Stimulated activated CD8-positive, alpha-beta memory T cell treated with anti-CD3 and anti-CD28 coated beads, Interleukin-2, amount 100 ng/mL, for 48 hours (primary cell): ENCODE data around the gene KRTAP4-7.
"Not testable (repeated sequence)": the region's sequence is repeated elsewhere in the genome, so short reads cannot be mapped to it uniquely, and the experiment has no call there.

Experiments
- DNase-seq, 2 donors: peaks; one replicate each; pipeline ENCODE4 v3.0.0-alpha.2; 2020; ENCODE audit warnings: low read depth in 2 of 2

KRTAP4-7 gene

DNA sequence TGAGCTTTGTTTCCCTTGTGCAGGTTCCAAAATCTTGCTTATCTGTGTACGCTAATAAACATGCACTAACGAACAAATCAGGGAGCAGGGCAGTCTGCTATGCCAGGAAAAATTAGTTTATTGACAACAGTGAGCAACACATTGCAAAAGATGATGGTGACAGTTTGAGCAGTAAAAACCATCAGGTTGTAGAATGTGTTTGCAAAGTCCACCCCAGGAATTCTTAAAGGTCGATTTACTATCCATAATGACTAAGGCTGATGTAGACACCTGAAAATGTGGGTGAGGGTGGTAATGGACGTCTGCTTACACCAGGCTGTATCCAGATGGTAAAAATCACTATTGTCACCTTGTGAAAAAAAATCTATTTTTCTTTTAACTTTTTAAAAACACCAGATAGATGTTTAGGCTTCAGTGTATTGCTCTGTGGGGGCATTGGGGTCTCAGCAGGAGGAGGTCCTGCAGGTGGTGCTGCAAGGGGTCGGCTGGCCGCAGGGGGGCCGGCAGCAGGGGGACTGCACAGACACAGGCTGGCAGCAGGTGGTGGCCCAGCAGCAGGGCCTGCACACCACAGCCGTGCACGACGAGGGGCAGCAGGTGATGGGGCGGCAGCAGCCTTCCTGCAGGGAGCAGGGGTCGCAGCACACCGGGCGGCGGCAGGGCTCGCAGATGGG is 18.8 kb upstream of the KRTAP4-7 start:
- DNase-seq: not testable (repeated sequence)

DNA sequence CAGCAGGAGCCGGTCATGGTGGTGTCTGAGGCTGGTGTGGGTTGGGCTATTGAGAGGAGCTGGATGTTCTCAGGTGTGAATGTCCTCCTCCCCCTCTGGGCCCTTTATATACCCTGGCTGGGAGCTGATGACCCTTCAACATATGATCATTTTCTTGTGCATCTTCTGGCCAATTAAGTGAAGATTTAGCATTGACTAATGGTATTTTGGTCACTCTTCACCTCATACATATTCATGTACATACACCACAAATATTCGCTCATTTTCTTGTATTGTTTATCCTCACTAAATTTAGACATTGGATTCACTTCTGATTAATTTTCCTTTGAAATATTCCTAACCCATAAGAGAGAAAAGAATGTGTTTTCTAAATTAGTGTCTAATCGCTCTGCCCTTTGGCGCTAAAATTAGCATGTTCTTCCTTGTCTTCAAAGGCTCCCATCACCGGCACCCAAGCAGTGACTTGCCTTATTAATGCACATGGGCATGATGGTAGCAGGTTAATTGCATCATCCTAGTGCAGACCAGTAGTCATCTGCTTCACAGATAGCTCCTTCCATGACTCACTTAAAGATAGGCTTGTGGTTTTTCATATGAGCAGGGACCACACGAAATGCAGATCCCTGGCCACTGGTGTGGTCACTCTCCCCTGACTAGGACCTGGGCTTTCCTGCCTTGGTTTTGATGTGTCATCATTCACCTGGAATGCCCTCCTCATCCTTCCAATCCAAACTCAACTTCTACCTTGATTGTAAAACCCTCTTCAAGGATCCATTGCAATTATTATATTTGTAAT is 17.9 kb upstream of the KRTAP4-7 start, which contains the start of gene KRTAP2-4:
Gene KRTAP2-4 (minus strand): TSS at position 51 of the 796 bp plus-strand sequence. CDS start 34 bp downstream, at position 17.
- no peak for DNase-seq

DNA sequence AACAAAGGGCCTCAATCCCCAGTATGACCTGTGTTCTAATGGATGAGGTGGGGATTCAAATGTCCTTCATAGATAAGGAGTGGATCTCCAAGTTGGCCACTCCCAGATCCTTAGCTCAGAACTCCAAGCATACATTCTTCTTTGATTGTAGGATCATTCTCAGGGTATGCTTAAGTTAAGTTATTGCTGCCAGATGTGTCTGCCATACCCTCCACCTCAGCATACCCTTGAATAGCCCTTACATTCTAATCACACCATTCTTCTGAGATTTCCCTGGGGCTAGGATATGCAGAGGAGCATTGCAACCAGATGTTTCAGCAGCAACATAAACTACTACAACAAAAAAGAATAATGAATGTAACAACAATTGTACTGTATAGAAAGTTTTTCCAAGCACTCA is 16.7 kb upstream of the KRTAP4-7 start:
- DNase-seq: no peak

DNA sequence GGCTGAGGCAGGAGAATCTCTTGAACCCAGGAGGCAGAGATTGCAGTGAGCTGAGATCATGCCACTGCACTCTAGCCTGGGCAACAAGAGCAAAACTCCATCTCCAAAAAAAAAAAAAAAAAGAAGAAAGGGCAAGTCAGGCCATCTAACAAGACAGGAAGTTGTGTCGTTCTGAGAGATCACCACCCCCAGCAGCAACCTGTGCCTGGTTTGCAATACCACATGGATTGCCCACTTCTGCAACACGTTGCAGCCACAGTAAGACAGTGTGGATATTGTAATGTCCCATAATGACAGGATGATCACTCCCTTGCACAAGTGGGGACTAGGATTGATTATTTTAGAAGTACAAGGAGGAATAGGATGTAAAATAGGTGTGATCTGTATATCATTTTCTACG is 14.9 kb upstream of the KRTAP4-7 start:
- DNase-seq: no peak

DNA sequence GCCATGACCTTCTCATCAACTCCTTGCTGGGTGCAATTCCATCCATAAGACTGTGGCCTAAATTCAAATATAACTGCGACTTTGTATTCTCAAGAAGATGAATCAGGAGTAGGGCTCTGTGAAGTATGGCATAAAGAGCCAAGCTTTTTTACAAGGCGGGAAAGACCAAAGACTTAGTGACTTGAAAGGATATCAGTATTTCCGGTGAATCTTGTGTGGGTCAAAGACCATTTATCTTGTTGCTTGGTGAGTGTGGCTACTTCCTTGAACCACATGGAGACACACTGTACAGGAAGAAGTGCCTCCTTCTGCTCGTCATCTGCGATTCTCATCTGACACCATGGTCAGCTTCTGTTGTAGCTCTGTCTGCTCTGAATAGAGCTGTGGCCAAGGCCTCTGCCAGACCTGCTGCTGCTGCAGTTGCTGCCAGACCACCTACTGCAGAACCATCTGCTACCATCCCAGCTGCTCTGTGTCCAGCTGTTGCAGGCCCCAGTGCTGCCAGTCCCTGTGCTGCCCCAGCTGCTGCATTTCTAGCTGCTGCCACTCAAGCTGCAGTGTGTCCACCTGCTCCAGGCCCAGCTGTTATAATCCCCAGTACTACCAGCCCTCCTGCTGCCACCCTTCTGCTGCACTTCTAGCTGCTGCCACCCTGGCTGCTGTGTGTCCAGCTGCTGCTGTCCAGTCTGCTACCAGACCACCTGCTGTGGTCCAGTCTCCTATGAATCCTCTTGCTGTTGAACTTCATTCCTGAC is 12.2 kb upstream of the KRTAP4-7 start:
- DNase-seq: no peak

DNA sequence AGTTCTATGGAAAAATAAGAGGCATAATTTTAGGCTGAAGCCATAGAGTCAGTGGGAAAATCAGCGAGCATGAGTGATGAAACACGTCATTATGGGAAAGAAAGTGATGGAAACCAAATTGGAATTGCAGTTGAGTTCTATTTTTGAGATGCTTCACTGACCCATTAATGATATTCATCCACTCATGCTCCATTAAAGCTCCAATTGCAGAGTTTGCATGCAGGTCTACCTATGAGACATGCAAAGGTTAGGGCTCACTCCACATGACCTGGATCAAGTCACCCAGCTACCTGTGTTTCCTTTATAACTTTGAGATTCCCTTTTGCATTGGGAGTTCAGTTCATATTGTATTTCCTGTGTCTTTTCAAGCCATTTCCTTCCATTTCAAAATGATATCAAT is 10.3 kb upstream of the KRTAP4-7 start:
- no peak for DNase-seq

DNA sequence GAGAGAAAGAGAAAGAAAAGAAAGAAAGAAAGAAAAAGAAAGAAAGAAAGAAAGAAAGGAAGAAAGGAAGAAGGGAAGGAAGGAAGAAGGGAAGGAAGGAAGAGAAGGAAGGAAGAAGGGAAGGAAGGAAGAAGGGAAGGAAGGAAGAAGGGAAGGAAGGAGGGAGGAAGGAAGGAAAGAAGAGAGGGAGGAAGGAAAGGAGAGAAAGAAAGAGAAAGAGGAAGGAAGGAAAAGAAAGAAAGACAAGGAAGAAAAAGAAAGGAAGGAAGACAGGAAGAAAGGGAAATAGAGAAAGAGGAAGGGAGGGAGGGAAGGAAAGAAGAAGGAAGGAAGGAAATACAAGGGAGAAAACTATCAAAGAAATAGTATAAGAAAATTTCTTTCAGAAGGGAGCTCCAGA is 7.2 kb upstream of the KRTAP4-7 start:
- DNase-seq: no peak

DNA sequence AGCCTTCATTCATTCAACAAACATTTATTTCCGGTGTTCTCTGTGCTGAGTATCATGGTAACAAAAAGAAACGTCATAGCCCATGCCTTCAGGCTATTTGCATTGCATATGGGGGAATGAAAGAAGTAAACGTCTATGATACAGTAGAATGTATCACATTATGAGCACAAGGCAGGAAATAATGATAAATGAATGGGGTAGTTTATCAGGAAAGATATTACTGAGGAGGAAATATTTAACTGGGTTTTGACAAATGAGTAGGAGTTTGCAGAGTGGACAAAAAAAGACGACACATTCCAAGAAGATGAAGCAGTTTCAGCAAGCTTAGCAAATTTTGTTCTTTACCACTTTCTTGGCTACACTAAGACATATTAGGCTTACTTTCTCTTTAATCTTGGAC is 1.3 kb upstream of the KRTAP4-7 start:
- DNase-seq: no peak

DNA sequence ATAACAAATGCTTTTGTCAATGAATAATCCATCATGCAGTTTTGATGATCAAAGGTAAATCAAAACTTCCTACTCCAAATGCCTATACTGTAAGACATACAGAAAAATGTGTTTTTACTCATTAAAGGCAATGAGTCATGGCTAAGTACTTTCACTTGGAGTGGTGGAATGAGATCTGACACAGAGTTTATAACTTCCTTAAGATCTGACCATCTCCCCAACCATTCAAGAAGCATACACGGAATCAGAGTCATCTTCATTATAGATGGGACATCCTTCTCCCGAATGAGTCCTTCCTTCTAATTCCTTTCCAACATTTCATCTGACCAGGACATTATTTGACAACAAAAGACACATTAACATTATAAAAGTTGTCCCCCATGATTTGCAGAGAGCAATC is 523 bp upstream of the KRTAP4-7 start:
- not testable (repeated sequence) for DNase-seq

DNA sequence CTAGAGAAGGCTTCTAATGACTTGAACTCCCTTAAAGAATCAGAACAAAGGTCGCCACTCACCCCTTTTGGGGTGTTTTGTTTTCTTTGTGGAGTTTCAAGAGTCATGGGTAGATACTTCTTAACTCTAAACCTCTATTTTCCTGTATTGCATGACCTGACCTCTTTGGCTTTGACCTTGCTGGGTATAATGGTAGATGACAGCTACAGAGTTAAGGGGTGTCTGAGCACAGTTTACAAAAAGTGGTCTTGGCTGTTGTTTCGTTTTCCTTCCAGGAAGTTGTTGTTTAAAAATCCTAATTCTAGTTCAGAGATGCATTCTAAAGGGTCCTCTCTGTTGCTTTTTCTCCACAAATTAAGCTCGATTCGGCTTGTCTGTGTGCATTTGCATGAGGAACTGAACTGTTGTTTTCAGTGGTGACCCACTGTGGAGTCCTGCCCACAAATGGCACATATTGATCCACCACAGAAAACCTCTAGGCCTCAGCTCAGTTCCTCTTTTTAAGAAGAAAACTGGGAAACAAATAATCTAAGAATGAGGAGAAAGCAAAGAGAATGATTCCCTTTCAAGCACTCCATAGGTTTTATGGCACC is 4.9 kb downstream of the KRTAP4-7 start:
- DNase-seq: not testable (repeated sequence)

DNA sequence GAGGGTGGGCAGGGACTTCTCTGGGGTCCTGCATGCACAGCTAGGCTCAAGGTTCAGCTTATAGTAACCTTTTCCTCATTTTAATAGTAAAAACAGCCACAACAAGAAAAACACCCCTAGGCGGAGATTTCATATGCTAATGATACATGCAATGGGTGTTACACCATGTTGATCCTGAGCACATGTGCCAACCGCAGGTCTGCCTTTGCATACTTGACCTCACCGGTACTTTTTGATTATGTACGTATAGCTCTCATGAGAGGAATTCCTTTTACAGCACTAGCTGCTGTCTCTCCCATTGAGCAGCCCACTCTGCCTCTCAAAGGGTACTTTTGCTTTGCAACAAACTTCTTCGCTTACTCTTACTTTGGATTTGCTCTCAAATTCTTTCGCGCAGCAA is 12.1 kb downstream of the KRTAP4-7 start:
- DNase-seq: no peak

DNA sequence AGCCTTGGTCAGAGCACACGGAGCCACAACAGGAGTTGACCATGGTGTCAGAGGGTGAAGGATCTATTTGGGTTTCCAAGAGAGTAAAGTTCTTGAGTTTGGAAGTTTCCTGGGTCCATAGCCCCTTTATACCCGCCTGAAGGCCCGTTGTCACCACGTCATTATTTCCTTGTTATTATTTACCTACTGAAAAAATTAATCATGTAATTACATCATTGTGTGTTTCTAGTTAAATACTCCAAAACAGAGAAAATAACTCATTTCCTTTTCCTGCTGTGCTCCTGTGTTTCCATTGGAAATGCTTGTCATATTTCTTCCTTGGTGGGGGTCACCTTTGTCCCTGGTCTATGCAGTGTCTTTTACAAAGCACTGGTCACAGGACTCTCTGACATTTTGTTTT is 14.1 kb downstream of the KRTAP4-7 start, which contains the start of gene KRTAP4-8:
Gene KRTAP4-8 (minus strand): TSS at position 101 of the 400 bp plus-strand sequence. CDS start 58 bp downstream, at position 43.
- DNase-seq: no peak

DNA sequence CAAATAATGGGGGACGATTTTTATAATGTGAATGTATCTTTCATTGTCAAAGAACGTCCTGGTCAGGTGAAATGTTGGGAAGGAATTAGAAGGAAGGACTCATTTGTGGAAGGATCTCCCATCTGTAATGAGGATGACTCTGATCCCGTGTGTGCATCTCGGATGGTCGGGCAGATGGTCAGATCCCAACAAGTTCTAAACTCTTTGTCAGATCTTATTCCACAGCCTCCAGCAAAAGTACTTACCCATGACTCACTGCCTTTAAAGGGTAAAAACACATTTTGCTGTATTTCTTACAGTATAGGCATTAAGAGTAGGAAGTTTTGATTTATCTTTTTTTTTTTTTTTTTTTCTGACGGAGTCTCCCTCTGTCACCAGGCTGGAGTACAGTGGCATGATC is 14.5 kb downstream of the KRTAP4-7 start:
- no peak for DNase-seq

DNA sequence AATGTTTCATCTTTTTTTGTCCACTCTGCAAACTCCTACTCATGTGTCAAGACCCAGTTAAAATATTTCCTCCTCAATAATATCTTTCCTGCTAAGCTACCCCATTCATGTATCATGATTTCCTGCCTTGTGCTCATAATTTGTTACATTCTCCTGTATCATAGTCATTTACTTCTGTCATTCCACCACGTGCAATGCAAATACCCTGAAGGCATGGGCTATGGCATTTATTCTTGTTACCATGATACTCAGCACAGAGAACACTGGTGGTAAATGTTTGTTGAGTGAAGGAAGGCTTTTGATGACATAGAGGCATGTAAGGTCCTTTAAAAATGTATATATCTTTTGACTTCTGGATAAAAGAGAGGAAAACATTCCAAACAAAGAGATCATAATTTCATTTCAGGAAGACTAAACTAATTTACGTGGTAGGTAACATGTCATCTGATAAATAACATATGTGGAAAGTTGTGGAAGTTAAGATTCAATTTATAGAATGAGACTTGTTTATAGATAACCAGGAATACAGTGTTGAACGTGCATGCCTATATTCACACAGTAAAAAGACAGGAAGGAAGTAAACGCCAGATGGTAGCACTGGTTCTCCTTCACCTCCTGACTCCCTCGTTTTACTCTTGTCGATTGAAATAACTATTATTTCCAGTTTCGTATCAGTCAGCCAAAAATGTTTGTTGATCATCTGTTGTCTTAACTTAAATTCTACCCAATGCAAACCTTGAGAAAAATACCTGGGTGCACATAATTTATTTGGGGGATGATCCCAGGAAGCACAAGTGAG is 15.9 kb downstream of the KRTAP4-7 start:
- DNase-seq: not testable (repeated sequence)

DNA sequence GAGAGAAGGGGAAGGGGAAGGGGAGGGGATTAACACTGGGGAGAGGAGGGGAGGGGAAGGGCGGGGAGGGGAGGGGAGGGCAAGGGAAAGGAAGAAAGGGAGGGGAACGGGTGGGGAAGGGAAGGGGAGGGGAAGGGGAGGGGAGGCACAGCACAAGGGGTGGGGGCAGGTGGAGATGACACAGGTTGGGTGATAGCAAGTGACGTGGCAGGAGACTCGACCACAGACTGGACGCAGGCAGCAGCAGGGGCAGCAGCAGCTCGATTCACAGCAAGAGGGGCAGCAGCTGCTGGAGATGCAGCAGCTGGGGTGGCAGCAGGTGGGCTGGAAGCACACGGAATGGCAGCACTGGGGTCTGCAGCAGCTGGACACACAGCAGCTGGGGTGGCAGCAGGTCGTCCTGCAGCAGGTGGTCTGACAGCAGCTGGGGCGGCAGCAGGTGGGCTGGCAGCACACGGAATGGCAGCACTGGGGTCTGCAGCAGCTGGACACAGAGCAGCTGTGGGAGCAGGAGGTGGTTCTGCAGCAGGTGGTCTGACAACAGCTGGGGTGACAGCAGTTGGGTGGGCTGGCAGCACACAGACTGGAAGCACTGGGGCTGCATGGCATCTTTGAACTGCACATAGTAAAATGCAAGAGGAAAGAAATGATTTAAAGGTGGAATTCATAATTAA is 17.8 kb downstream of the KRTAP4-7 start, which contains the start of gene KRTAP4-16:
Gene KRTAP4-16 (minus strand): TSS at position 624 of the 674 bp plus-strand sequence. CDS start 0 bp downstream, at position 624.
- DNase-seq: no peak

DNA sequence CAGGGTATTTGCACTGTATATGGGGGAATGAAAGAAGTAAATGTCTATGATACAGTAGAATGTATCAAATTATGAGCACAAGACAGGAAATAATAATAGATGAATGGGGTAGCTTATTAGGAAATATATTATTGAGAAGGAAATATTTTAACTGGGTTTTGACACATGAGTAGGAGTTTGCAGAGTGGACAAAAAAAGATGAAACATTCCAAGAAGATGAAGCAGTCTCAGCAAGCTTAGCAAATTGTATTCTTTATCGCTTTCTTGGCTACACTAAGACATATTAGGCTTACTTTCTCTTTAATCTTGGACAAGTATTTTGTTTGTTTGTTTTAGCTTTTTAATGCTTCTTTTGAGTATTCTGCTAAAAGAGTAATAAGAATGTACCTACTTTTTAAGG is 19.9 kb downstream of the KRTAP4-7 start:
- no peak for DNase-seq

DNA sequence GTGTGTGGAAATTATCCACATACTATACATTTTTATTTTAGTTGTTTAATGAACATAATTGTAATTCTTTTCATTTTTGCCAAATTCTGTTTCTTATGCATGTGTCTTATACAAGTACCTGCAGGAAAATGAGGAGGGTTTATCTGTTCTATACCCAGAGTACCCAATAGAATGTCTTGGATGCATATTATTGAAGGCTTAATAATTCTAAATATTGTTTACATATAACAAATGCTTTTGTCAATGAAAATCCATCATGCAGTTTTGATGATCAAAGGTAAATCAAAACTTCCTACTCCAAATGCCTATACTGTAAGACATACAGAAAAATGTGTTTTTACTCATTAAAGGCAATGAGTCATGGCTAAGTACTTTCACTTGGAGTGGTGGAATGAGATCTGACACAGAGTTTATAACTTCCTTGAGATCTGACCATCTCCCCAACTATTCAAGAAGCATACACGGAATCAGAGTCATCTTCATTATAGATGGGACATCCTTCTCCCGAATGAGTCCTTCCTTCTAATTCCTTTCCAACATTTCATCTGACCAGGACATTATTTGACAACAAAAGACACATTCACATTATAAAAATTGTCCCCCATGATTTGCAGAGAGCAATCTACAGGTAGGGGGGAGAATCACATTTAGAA is 20.6 kb downstream of the KRTAP4-7 start:
- DNase-seq: not testable (repeated sequence)

DNA sequence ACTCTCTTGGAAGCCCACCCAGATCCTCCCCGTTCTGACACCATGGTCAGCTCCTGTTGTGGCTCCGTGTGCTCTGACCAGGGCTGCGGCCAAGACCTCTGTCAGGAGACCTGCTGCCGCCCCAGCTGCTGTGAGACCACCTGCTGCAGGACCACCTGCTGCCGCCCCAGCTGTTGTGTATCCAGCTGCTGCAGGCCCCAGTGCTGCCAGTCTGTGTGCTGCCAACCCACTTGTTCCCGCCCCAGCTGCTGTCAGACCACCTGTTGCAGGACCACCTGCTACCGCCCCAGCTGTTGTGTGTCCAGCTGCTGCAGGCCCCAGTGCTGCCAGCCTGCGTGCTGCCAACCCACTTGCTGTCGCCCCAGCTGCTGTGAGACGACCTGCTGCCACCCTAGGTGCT is 21.4 kb downstream of the KRTAP4-7 start, which contains the start of gene KRTAP4-9:
Gene KRTAP4-9 (plus strand): TSS at position 43 of the 400 bp plus-strand sequence. CDS start 0 bp downstream, at position 43.
- not testable (repeated sequence) for DNase-seq

DNA sequence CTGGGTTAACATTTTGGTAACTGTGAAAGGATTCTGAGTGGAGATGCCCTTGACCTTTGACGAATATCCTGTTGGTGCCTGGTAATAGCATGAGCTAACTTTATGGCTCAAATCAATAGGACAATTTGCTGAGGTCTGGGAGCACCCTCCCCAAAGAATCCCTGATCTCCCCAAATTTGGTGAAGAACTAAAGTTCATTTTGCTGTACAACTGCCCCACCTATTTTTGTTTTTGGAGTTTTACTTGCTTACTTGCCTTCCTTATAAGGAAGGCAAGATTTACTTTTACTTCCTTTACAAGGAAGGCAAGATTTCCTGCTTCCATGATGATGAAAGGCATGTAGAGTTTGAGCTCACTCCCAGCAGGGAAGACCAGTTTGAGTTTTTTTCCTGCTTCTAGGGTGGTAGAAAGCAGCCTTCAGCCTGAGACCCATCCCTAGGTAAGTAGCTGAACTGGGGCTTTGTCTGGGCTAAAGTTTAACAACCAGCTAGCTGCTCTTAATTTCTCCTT is 24.0 kb downstream of the KRTAP4-7 start:
- no peak for DNase-seq
